Endothelial cell of umbilical vein (primary cell): ENCODE data around the gene NXPH4.

ENCODE experiments used
- JUN ChIP-seq: IDR thresholded peaks from 2 replicates; pipeline ENCODE4 v1.6.1; 2011; ENCODE audit warnings: borderline replicate concordance, low read depth; ENCODE audit not compliant: insufficient read length, insufficient read depth
- POLR2A ChIP-seq: IDR thresholded peaks from 2 replicates; pipeline ENCODE4 v1.6.1; 2012; ENCODE audit warnings: low read depth, mild to moderate bottlenecking, control low read depth, low read length
- POLR2AphosphoS5 ChIP-seq: IDR thresholded peaks from 2 replicates; pipeline ENCODE4 v1.6.1; 2012; ENCODE audit warnings: low read depth, mild to moderate bottlenecking, control low read depth, low read length, moderate library complexity; ENCODE audit not compliant: insufficient read depth
- TF ChIP-seq, protein P1 (sequence below), 2 donors: IDR thresholded peaks; 1 replicate in 1 of 2; 2 replicates in 1 of 2; pipeline ENCODE4 v1.5.1; 2011; ENCODE audit warnings: low read length in 2 of 2, mild to moderate bottlenecking in 2 of 2, moderate library complexity in 2 of 2, control low read depth in 1 of 2, inconsistent platforms in 1 of 2, low read depth in 1 of 2; ENCODE audit not compliant: insufficient read depth in 1 of 2; ENCODE audit errors: extremely low read depth in 1 of 2

DNA sequence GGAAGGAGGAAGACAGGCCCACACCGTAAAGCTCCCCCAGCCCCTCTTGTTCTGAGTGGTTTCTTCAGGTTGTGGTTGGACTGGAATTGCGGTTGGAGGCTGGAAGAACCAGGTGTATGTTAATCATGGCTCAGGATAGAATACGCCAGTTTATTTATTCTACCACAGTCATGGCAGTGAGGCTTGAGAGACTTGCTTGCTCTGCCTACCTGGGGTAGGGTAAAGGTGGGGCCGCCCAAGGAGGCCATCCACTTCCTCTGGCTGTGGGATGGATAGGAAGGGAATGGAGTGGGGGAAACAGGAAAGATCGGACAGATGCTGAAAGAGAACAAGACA is 21.0 kb downstream of the NXPH4 start:
- no peak for TF ChIP-seq JUN
- TF ChIP-seq, protein P1, sequence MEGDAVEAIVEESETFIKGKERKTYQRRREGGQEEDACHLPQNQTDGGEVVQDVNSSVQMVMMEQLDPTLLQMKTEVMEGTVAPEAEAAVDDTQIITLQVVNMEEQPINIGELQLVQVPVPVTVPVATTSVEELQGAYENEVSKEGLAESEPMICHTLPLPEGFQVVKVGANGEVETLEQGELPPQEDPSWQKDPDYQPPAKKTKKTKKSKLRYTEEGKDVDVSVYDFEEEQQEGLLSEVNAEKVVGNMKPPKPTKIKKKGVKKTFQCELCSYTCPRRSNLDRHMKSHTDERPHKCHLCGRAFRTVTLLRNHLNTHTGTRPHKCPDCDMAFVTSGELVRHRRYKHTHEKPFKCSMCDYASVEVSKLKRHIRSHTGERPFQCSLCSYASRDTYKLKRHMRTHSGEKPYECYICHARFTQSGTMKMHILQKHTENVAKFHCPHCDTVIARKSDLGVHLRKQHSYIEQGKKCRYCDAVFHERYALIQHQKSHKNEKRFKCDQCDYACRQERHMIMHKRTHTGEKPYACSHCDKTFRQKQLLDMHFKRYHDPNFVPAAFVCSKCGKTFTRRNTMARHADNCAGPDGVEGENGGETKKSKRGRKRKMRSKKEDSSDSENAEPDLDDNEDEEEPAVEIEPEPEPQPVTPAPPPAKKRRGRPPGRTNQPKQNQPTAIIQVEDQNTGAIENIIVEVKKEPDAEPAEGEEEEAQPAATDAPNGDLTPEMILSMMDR (IDR thresholded peaks at IDR 0.05; ENCODE audit: extremely low read depth in 1 of 2, insufficient read depth in 1 of 2, low read depth in 1 of 2, low read length in 2 of 2): no peak
- TF ChIP-seq POLR2AphosphoS5: no peak
- TF ChIP-seq POLR2A: no peak
